ENCODE data around the gene HS3ST3A1.

Gene HS3ST3A1

GRCh38 chr17:13601776-13602551 is at the start of gene HS3ST3A1:
Gene HS3ST3A1, minus strand, starts transcription at chr17:13601929. Its CDS starts 800 bp downstream, at chr17:13601129.
- DNase-seq (ENCODE audit: low read depth), result no peak

- DNase-seq (ENCODE audit: low read depth), result no peak
Observed at GRCh38 chr17:13650096-13650675, 48.5 kb upstream of the HS3ST3A1 start.

- DNase-seq (ENCODE audit: low read depth), result no peak
Observed at GRCh38 chr17:13647543-13648021, 45.9 kb upstream of the HS3ST3A1 start.

DNA sequence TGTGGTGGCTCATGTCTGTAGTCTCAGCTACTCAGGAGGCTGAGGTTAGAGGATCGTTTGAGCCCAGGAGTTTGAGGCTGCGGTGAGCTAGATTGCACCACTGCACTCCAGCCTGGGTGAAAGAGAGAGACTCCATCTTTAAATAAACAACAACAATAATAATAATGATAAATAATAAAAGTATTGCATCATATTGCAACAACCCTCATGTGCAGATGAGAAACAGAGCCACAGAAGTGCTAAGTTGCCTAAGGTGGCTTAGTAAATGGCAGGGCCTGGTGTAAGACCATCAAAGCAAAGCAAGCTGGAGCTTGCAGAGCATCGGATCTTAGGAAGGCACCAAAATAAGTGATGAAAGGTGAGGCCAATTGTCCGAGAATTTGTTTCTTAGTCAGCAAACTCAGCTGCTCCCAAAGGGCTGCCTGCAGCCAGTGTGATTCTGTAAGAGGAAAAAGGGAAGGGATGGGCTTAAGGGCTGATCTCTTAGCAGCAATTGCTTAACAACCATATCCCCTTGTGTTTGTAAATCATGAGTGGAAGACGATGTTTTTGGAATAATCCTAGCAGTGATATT is 45.3 kb upstream of the HS3ST3A1 start:
- DNase-seq (ENCODE audit: low read depth), result no peak

DNA sequence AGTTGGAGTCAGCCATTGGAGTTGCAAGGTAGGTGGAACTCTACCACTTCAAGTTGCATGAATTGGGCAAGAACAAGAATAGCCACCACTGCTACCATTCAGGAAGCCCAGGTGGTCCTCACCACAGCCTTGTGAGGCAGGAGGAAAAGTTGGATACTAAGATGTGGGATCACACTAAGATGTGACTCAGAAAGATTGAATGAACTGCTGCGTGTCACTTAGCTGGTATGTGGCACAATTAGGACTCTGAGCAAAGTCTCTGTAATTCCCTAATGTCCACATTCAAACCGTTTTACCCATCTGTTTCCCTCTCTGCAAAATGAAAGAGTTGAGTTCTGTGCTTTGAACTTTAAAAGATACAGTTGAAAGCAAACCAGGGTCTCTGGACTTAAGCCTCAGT is 44.7 kb upstream of the HS3ST3A1 start:
- DNase-seq (ENCODE audit: low read depth), result no peak

- no peak for DNase-seq (ENCODE audit: low read depth)
Observed at GRCh38 chr17:13643180-13643579, 41.5 kb upstream of the HS3ST3A1 start.

DNA sequence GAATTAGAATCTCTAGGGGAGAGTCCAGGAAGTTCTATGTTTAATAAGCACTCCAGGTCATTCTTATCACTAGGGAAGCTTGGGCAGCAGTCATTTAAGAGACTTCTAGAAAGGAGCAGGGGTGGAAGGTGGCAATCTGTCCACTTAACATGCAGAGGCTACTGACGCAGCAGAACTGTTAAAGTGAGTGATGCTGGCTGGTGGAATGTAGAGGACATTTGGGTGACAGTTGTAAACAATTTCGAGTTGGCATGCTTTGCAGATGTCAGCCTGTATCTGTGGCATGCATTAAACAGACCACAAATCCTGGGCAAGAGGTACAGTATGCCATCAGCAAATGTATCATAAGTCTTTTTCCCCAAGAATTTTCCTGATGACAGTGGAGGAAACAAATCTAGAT is 40.5 kb upstream of the HS3ST3A1 start:
- no peak for DNase-seq (ENCODE audit: low read depth)

GRCh38 chr17:13640551-13640950 is 38.8 kb upstream of the HS3ST3A1 start:
- DNase-seq (ENCODE audit: low read depth), result no peak

- DNase-seq (ENCODE audit: low read depth), result no peak
Observed at GRCh38 chr17:13638855-13639458, 37.2 kb upstream of the HS3ST3A1 start.

- DNase-seq (ENCODE audit: low read depth), result no peak
Observed at GRCh38 chr17:13636951-13637350, 35.2 kb upstream of the HS3ST3A1 start.

GRCh38 chr17:13635951-13636350 is 34.2 kb upstream of the HS3ST3A1 start:
- DNase-seq (ENCODE audit: low read depth), result no peak

GRCh38 chr17:13634021-13634420 is 32.3 kb upstream of the HS3ST3A1 start:
- no peak for DNase-seq (ENCODE audit: low read depth)

DNA sequence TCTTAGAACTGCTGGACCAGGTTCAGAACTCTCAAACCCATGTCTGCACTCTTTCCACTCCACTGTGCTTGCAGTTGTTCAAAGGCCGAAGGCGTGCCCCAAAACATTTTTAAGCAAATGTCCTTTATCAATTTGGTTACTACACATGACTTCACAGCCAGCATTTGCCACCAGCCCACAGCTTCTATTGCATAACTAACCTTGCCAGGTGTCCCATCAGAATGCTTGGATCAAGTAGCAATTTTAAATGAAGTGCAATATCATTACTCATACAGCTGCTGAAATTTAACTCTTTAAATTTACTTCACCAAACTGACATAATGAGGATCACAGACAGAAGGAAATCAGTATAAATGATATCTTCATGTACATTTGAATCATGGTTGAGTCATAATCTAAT is 29.8 kb upstream of the HS3ST3A1 start:
- no peak for DNase-seq (ENCODE audit: low read depth)

DNA sequence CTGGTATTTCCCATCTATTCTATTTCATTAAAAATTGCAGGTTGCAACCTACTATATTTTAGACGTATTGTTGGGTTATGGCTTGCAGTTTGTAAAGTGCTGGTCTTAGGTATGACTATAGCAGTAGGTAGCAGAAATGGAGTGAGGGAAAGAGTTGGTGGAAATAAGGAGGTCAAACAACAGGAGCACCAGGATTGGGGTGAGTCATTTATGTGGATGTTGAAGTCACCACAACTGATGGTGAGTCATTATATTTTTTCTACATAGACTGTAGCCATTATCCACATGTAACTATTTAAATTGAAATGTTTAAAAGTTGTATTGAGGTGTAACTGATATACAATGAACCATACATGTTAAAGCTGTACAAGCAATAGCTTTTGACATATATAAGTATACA is 25.0 kb upstream of the HS3ST3A1 start:
- no peak for DNase-seq (ENCODE audit: low read depth)

GRCh38 chr17:13619462-13619861 is 17.7 kb upstream of the HS3ST3A1 start:
- DNase-seq (ENCODE audit: low read depth), result no peak

DNA sequence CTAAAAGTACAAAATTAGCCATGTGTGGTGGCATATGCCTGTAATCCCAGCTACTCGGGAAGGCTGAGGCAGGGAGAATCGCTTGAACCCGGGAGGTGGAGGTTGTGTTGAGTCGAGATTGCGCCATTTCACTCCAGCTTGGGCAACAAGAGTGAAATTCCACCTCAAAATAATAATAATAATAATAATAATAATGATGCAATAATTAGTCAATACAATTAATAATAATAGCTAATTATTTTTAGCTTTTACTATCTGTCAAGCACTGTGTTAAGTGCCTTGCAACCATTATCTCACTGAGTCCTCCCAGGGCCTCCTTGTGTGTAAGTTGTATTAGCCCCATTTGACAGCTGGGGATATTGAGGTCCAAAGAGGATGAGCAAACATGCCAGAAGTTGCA is 14.3 kb upstream of the HS3ST3A1 start:
- DNase-seq (ENCODE audit: low read depth), result no peak

- DNase-seq (ENCODE audit: low read depth), result no peak
Observed at GRCh38 chr17:13609941-13610340, 8.2 kb upstream of the HS3ST3A1 start.

DNA sequence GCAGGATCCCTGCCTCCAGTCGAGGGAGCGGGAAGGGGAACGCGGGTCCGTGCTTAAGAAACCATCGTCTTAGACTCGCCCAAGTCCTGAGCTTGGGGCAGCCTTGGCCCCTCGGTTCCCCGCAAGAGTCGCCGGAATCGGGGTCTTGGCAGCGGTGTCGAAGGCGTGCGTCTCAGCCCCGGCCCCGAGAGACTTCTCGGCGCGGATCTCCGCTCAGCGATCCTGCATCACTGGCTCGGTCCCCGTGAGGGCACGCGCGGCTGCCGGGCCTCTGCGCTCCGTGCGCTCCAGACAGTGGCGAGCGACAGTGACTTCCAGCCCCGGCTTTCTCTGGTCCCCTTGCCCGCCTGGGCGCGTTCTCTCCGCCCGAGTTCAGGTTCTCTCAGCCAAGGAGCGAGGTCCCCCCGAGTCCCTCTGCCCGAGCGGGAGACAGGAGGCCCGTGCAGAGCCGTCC is 380 bp downstream of the HS3ST3A1 start:
- DNase-seq (ENCODE audit: low read depth), result no peak

GRCh38 chr17:13600475-13601321 is 1.0 kb downstream of the HS3ST3A1 start:
- no peak for DNase-seq (ENCODE audit: low read depth)

GRCh38 chr17:13599864-13600263 is 1.9 kb downstream of the HS3ST3A1 start:
- no peak for DNase-seq (ENCODE audit: low read depth)

DNA sequence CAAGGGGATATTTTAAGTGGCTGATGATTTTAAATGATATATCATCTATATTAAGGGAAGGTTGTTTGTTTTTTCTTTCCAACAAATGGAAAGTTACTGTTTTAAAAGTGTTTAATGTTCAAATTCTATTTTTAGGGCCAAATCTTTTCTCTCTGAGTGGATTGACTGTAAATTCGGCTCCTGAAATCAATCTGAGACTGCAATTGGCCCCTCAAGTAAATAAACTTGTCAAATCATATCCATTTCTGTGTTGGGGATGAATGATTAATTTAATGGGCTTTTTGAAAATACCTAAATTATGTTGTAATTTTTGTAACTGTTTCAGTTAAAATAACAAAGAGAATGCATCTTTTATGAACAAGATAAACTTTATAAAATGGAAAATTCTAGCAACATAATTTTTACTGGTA is 2.6 kb downstream of the HS3ST3A1 start:
- DNase-seq (ENCODE audit: low read depth), result no peak

Measured in stimulated activated CD4-positive, alpha-beta T cell treated with anti-CD3 and anti-CD28 coated beads, Interleukin-2, amount 100 ng/mL, for 4 hours (primary cell).